Neural cell (in vitro differentiated cells): Measurements from ENCODE around the gene WDR19. TPM values are rescaled to one million over a fixed set of nuclear protein-coding genes. Genes with fewer than 3 reads are reported as not detected.
"Not testable (repeated sequence)": the region's sequence is repeated elsewhere in the genome, so short reads cannot be mapped to it uniquely, and the experiment has no call there.

Experiments
- H2AFZ ChIP-seq: fragments of 200-600, 300-800 bp; sonication (generic), shearing (Covaris generic); 2 replicates; pipeline ENCODE4 v1.6.0; 2014; ENCODE audit warnings: low read depth, mild to moderate bottlenecking, antibody characterized with exemption, low read length, moderate library complexity
- H3F3A ChIP-seq: fragments of 200-600 bp; shearing (Covaris generic); 2 replicates; pipeline ENCODE4 v1.6.1; 2016; ENCODE audit warnings: mild to moderate bottlenecking, moderate library complexity, mixed read lengths, antibody characterized with exemption, low read length; ENCODE audit not compliant: insufficient read depth, poor library complexity, severe bottlenecking
- H3K27ac ChIP-seq: fragments of 200-600, 300-800 bp; sonication (generic), shearing (Covaris generic); 2 replicates; pipeline ENCODE4 v1.5.1; 2014; ENCODE audit warnings: mild to moderate bottlenecking, low read length, moderate library complexity
- H3K27me3 ChIP-seq: fragments of 300-800, 200-600 bp; sonication (generic), shearing (Covaris generic); 2 replicates; pipeline ENCODE4 v1.6.0; 2014; ENCODE audit warnings: mild to moderate bottlenecking, low read depth, low read length, moderate library complexity; ENCODE audit not compliant: insufficient read depth
- H3K36me3 ChIP-seq: fragments of 300-800, 200-600 bp; sonication (generic), shearing (Covaris generic); 2 replicates; pipeline ENCODE4 v1.5.1; 2014; ENCODE audit warnings: mild to moderate bottlenecking, antibody characterized with exemption, low read length, moderate library complexity; ENCODE audit not compliant: insufficient read depth
- H3K4me2 ChIP-seq: fragments of 300-800, 200-600 bp; sonication (generic), shearing (Covaris generic); 2 replicates; pipeline ENCODE4 v1.6.0; 2014; ENCODE audit warnings: mild to moderate bottlenecking, low read length
- H3K4me3 ChIP-seq: fragments of 300-800, 200-600 bp; sonication (generic), shearing (Covaris generic); 2 replicates; pipeline ENCODE4 v1.5.1; 2014; ENCODE audit warnings: mild to moderate bottlenecking, low read length, moderate library complexity
- H3K79me2 ChIP-seq: fragments of 200-600 bp; shearing (Covaris generic); replicated peaks from 2 replicates; pipeline ENCODE4 v1.6.0; 2014; ENCODE audit warnings: mild to moderate bottlenecking, low read length, moderate library complexity; ENCODE audit not compliant: insufficient read depth
- H3K9ac ChIP-seq: fragments of 300-800, 200-600 bp; sonication (generic), shearing (Covaris generic); 2 replicates; pipeline ENCODE4 v1.6.1; 2016; ENCODE audit warnings: mild to moderate bottlenecking, low read length, mixed read lengths
- H3K9me2 ChIP-seq: fragments of 200-600 bp; shearing (Covaris generic); 2 replicates; pipeline ENCODE4 v1.6.1; 2016; ENCODE audit warnings: mild to moderate bottlenecking, low read length, mixed read lengths; ENCODE audit not compliant: insufficient read depth
- H3K9me3 ChIP-seq: fragments of 200-600, 300-800 bp; sonication (generic), shearing (Covaris generic); 2 replicates; pipeline ENCODE4 v1.6.1; 2016; ENCODE audit warnings: mild to moderate bottlenecking, mixed run types, low read length, moderate library complexity, mixed read lengths
- H4K20me1 ChIP-seq: fragments of 200-600 bp; shearing (Covaris generic); 2 replicates; pipeline ENCODE4 v1.6.1; 2016; ENCODE audit warnings: mild to moderate bottlenecking, mixed run types; ENCODE audit not compliant: insufficient read depth
- CTCF ChIP-seq: fragments of 450-650 bp; IDR thresholded peaks from 2 replicates; pipeline ENCODE4 v1.5.1; 2014; ENCODE audit warnings: antibody characterized with exemption, mild to moderate bottlenecking, moderate library complexity; ENCODE audit not compliant: poor library complexity, severe bottlenecking
- EP300 ChIP-seq: fragments of 450-650 bp; conservative IDR thresholded peaks from 2 replicates; pipeline ENCODE4 v1.6.1; 2014; ENCODE audit warnings: antibody characterized with exemption, mild to moderate bottlenecking, moderate library complexity; ENCODE audit not compliant: poor library complexity, severe bottlenecking
- EZH2 ChIP-seq: fragments of 200-600, 300-800 bp; shearing (Covaris generic), sonication (generic); IDR thresholded peaks from 2 replicates; pipeline ENCODE4 v1.6.1; 2014; ENCODE audit warnings: antibody characterized with exemption, low read length, borderline replicate concordance, mild to moderate bottlenecking; ENCODE audit not compliant: insufficient read depth, poor library complexity, severe bottlenecking
- MXI1 ChIP-seq: fragments of 450-650 bp; conservative IDR thresholded peaks from 2 replicates; pipeline ENCODE4 v1.6.1; 2014; ENCODE audit warnings: antibody characterized with exemption, mild to moderate bottlenecking; ENCODE audit not compliant: poor library complexity, severe bottlenecking
- POLR2AphosphoS5 ChIP-seq: IDR thresholded peaks from 2 replicates; pipeline ENCODE4 v1.6.1; 2012
- RAD21 ChIP-seq: fragments of 450-650 bp; conservative IDR thresholded peaks from 2 replicates; pipeline ENCODE4 v1.6.1; 2014; ENCODE audit warnings: antibody characterized with exemption, mild to moderate bottlenecking, moderate library complexity
- SMC3 ChIP-seq: fragments of 450-650 bp; conservative IDR thresholded peaks from 2 replicates; pipeline ENCODE4 v1.6.1; 2014; ENCODE audit warnings: antibody characterized with exemption, mild to moderate bottlenecking, moderate library complexity; ENCODE audit not compliant: poor library complexity
- TAF1 ChIP-seq: IDR thresholded peaks from 2 replicates; pipeline ENCODE4 v1.6.1; 2012; ENCODE audit warnings: low read depth
- polyA plus RNA-seq: library from polyadenylated mRNA; depleted of rRNA; stranded (reverse); fragments of >200 nt; gene quantifications from 2 replicates; pipeline ENCODE4 v1.2.3, GENCODE V29; 2014
- TF ChIP-seq, protein P1 (sequence below): IDR thresholded peaks from 2 replicates; pipeline ENCODE4 v1.6.1; 2012; ENCODE audit warnings: borderline replicate concordance

WDR19 gene
- polyA plus RNA-seq, 1 donor from 2014 or later, result 69.9 TPM

- no peaks in the 10 kb centered on the region for H3K9me2 ChIP-seq
- H3F3A ChIP-seq, result no peaks in the 10 kb centered on the region
- no peak overlapping the region for H2AFZ ChIP-seq
- no peak overlapping the region for H3K9ac ChIP-seq
- H3K27me3 ChIP-seq, result no peaks in the 10 kb centered on the region
- H3K79me2 ChIP-seq, result no peaks in the 10 kb centered on the region
- no peak overlapping the region for H3K4me3 ChIP-seq
- H4K20me1 ChIP-seq, result no peaks in the 10 kb centered on the region
- H3K27ac ChIP-seq, result no peak overlapping the region
- H3K4me2 ChIP-seq, result no peak overlapping the region
- no peaks in the 10 kb centered on the region for H3K9me3 ChIP-seq
- H3K36me3 ChIP-seq, result no peaks in the 10 kb centered on the region
- TF ChIP-seq EP300 (no peak), TAF1 (no peak)
Observed at GRCh38 chr4:39170301-39170700, 12.0 kb upstream of the WDR19 start.

- Histone ChIP-seq H3K27me3 (no peaks in the 10 kb centered on the region), H3K36me3 (no peaks in the 10 kb centered on the region), H3K79me2 (peaks cover 2% of the 10 kb centered on the region), H3K9ac (no peak overlapping the region), H3K4me2 (no peak overlapping the region), H3K9me2 (no peaks in the 10 kb centered on the region), H3K27ac (no peak overlapping the region), H3K9me3 (no peaks in the 10 kb centered on the region), H3K4me3 (no peak overlapping the region), H3F3A (no peaks in the 10 kb centered on the region), H2AFZ (no peak overlapping the region), H4K20me1 (no peaks in the 10 kb centered on the region)
- TF ChIP-seq SMC3 (no peak), EP300 (no peak)
- TF ChIP-seq, protein P1, sequence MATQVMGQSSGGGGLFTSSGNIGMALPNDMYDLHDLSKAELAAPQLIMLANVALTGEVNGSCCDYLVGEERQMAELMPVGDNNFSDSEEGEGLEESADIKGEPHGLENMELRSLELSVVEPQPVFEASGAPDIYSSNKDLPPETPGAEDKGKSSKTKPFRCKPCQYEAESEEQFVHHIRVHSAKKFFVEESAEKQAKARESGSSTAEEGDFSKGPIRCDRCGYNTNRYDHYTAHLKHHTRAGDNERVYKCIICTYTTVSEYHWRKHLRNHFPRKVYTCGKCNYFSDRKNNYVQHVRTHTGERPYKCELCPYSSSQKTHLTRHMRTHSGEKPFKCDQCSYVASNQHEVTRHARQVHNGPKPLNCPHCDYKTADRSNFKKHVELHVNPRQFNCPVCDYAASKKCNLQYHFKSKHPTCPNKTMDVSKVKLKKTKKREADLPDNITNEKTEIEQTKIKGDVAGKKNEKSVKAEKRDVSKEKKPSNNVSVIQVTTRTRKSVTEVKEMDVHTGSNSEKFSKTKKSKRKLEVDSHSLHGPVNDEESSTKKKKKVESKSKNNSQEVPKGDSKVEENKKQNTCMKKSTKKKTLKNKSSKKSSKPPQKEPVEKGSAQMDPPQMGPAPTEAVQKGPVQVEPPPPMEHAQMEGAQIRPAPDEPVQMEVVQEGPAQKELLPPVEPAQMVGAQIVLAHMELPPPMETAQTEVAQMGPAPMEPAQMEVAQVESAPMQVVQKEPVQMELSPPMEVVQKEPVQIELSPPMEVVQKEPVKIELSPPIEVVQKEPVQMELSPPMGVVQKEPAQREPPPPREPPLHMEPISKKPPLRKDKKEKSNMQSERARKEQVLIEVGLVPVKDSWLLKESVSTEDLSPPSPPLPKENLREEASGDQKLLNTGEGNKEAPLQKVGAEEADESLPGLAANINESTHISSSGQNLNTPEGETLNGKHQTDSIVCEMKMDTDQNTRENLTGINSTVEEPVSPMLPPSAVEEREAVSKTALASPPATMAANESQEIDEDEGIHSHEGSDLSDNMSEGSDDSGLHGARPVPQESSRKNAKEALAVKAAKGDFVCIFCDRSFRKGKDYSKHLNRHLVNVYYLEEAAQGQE, result no peak
Observed at GRCh38 chr4:39178706-39179105, 3.6 kb upstream of the WDR19 start.

DNA sequence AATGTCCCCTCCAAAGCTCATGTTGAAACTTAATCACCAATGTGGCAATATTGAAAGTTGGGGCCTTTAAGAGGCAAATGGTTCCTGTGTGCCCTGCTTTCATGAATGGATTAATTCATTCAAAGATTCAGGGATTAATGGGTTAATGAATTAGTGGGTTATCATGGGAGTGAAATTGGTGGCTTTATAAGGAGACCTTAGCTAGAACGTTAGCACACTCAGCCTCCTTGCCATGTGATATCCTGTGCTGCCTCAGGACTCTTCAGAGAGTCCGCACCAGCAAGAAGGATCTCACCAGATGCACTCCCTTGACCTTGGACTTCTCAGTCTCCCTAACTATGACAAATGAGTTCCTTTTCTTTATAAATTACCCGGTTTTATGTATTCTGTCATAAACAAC, 2.6 kb upstream of the WDR19 start:
- Histone ChIP-seq H2AFZ (no peak overlapping the region), H3K9me2 (no peaks in the 10 kb centered on the region), H3K4me3 (no peak overlapping the region), H3K27ac (no peak overlapping the region), H3K4me2 (no peak overlapping the region), H3K9ac (no peak overlapping the region), H3K9me3 (no peaks in the 10 kb centered on the region), H4K20me1 (no peaks in the 10 kb centered on the region), H3F3A (no peaks in the 10 kb centered on the region), H3K36me3 (no peaks in the 10 kb centered on the region), H3K27me3 (no peaks in the 10 kb centered on the region), H3K79me2 (peaks cover 3% of the 10 kb centered on the region)
- TF ChIP-seq CTCF (no peak), RAD21 (no peak), EZH2 (no peak), SMC3 (no peak), EP300 (no peak), POLR2AphosphoS5 (no peak), MXI1 (no peak), TAF1 (no peak)
- TF ChIP-seq, protein P1, result no peak

DNA sequence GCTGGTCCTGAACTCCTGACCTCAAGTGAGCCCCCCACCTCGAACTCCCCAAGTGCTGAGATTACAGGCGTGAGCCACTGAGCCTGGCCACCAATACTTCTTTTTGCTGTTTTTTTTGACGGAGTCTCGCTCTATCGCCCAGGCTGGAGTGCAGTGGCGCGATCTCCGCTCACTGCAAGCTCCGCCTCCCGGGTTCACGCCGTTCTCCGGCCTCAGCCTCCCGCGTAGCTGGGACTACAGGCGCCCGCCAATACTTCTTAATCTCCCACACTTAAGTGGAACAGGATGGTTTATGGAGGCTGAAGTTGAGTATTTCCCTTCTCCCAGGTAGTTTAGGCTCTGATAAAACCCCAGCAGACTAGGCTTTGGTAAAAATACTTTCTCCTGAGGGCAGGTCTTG, 1.7 kb upstream of the WDR19 start:
- not testable (repeated sequence) for H3K4me2 ChIP-seq, H3K79me2 ChIP-seq, H3K9ac ChIP-seq, H3K36me3 ChIP-seq, H2AFZ ChIP-seq, H3K9me2 ChIP-seq, H4K20me1 ChIP-seq, H3K4me3 ChIP-seq, H3K9me3 ChIP-seq, H3F3A ChIP-seq, H3K27me3 ChIP-seq, H3K27ac ChIP-seq
